D721Med (cell line): ENCODE data around the gene OR12D2.
"Not testable (repeated sequence)": the region's sequence is repeated elsewhere in the genome, so short reads cannot be mapped to it uniquely, and the experiment has no call there.

Experiments used
- DNase-seq: peaks from one replicate; pipeline ENCODE4 v3.0.0; 2011; ENCODE audit warnings: low spot score; ENCODE audit not compliant: insufficient read length
- FAIRE-seq: peaks from 2 replicates; lab custom pipeline; 2011; peaks lifted over from hg19 to GRCh38; lab: Jason Lieb, UNC
- CTCF ChIP-seq: IDR thresholded peaks from 2 replicates; pipeline ENCODE4 v1.5.1; 2012; ENCODE audit warnings: mild to moderate bottlenecking, control low read depth; ENCODE audit not compliant: insufficient read depth; ENCODE audit errors: missing control alignments

OR12D2 gene

GRCh38 chr6:29395331-29395730, at the start of gene OR12D2:
Gene OR12D2, plus strand, starts transcription at chr6:29395631. Its CDS starts 1,069 bp downstream, at chr6:29396700.
- FAIRE-seq (no peak), DNase-seq (no peak)
- no peak for TF ChIP-seq CTCF

GRCh38 chr6:29349348-29349747, 46.1 kb upstream of the OR12D2 start:
- DNase-seq, FAIRE-seq: not testable (repeated sequence)

- FAIRE-seq (no peak), DNase-seq (no peak)
- TF ChIP-seq CTCF, result no peak
Observed at GRCh38 chr6:29354980-29355379, 40.5 kb upstream of the OR12D2 start.

GRCh38 chr6:29355603-29356002, 39.8 kb upstream of the OR12D2 start:
- no peak for TF ChIP-seq CTCF
- FAIRE-seq, result no peak
- no peak for DNase-seq

- DNase-seq, result no peak
- FAIRE-seq, result no peak
Observed at GRCh38 chr6:29368765-29369164, 26.7 kb upstream of the OR12D2 start, which contains the start of gene OR5V1. Gene OR5V1, minus strand, starts transcription at chr6:29368865. Its CDS starts 12,670 bp downstream, at chr6:29356195.

GRCh38 chr6:29375191-29375590, 20.2 kb upstream of the OR12D2 start, which contains the start of gene OR12D3:
Gene OR12D3, minus strand, starts transcription at chr6:29375291. Its CDS starts 4 bp downstream, at chr6:29375287.
- DNase-seq (no peak), FAIRE-seq (no peak)
- no peak for TF ChIP-seq CTCF

More at GRCh38 chr6:29368765-29369164, 26.7 kb upstream of the OR12D2 start, which contains the start of gene OR5V1:
- TF ChIP-seq CTCF, result no peak

GRCh38 chr6:29376003-29376402, 19.4 kb upstream of the OR12D2 start:
- FAIRE-seq (no peak), DNase-seq (no peak)
- TF ChIP-seq CTCF, result peak; percentile 13
